Tibial nerve (tissue), 4 donors: ENCODE results near the gene PRRX1.

Source experiments
- CTCF ChIP-seq, 5 experiments: fragments of 200-600 bp in 3 of 5; fragments of 450-650 bp in 2 of 5; sonication (generic) in 3 of 5; IDR thresholded peaks; one replicate each; pipeline ENCODE4 v1.5.1; 2016 to 2019; ENCODE audit warnings: antibody characterized with exemption in 5 of 5, mild to moderate bottlenecking in 3 of 5, moderate library complexity in 2 of 5
- EP300 ChIP-seq, 2 donors: sonication (generic); formaldehyde crosslinking; IDR thresholded peaks; one replicate each; pipeline ENCODE4 v1.6.1; 2017; ENCODE audit warnings: antibody characterized with exemption in 2 of 2, mild to moderate bottlenecking in 1 of 2
- POLR2A ChIP-seq, 2 donors: fragments of 450-650 bp; IDR thresholded peaks; one replicate each; pipeline ENCODE4 v1.6.1; 2017; ENCODE audit warnings: antibody characterized with exemption in 2 of 2, mild to moderate bottlenecking in 2 of 2, moderate library complexity in 2 of 2

GRCh38 chr1:170758992-170759391 lies 95.1 kb downstream of the PRRX1 start:
- TF ChIP-seq CTCF (IDR thresholded peaks at IDR 0.05) (no peak), POLR2A (IDR thresholded peaks at IDR 0.05) (no peak), EP300 (IDR thresholded peaks at IDR 0.05) (no peak)
